MG63 (cell line): ENCODE results near the gene ADCY10. TPM values are rescaled to one million over a fixed set of nuclear protein-coding genes. Genes with fewer than 3 reads are reported as not detected.

ENCODE experiments used
- DNase-seq: peaks from one replicate; pipeline ENCODE4 v3.0.0-alpha.2; 2020
- H3K27me3 ChIP-seq: fragments of 250-450 bp; sonication (Bioruptor Pico); 2 replicates; pipeline ENCODE4 v1.5.1; 2020; ENCODE audit warnings: mild to moderate bottlenecking, moderate library complexity
- H3K36me3 ChIP-seq: fragments of 250-450 bp; sonication (Bioruptor Pico); 2 replicates; pipeline ENCODE4 v1.5.1; 2020; ENCODE audit warnings: mild to moderate bottlenecking, moderate library complexity
- H3K4me3 ChIP-seq: fragments of 250-450 bp; sonication (Bioruptor Pico); 2 replicates; pipeline ENCODE4 v1.5.1; 2020; ENCODE audit warnings: mild to moderate bottlenecking, moderate library complexity
- H3K9me3 ChIP-seq: fragments of 250-450 bp; sonication (Bioruptor Pico); 2 replicates; pipeline ENCODE4 v1.5.1; 2020; ENCODE audit warnings: mild to moderate bottlenecking, moderate library complexity
- total RNA-seq: library from RNA; depleted of rRNA; stranded (reverse); fragments of >200 nt; shearing (Covaris generic); gene quantifications from 2 replicates; pipeline ENCODE4 v1.2.3, GENCODE V29; 2014; ENCODE audit warnings: low replicate concordance

The ADCY10 gene
- total RNA-seq, 1 experiment from 2014 or later, result 0.13 TPM

DNA sequence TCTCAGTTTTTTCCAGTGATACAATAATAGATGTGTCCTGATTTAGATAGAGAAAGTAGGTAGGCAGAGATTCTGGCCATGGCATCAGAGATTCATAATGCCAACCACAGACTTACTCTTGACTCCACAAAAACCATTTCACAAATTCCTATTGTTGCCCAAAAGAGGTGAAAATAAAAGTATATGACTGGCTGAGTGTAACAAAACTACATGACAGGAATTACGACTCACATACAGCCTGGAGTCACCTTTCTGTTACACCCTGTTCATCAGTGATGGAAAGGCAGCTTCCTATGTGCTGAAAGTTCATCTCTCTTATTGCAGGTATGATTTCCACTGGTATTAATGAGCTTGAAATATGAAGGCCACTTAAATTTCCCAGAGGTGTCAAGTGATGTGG is 119.9 kb downstream of the ADCY10 start:
- Histone ChIP-seq H3K9me3 (no peaks in the 10 kb centered on the region), H3K4me3 (no peak overlapping the region), H3K27me3 (no peaks in the 10 kb centered on the region), H3K36me3 (peaks cover 29% of the 10 kb centered on the region)
- DNase-seq, result no peak

- H3K36me3 ChIP-seq, result peaks cover 40% of the 10 kb centered on the region
- DNase-seq, result no peak
- no peaks in the 10 kb centered on the region for H3K9me3 ChIP-seq
Measured at GRCh38 chr1:167792188-167792565, 121.8 kb downstream of the ADCY10 start.

DNA sequence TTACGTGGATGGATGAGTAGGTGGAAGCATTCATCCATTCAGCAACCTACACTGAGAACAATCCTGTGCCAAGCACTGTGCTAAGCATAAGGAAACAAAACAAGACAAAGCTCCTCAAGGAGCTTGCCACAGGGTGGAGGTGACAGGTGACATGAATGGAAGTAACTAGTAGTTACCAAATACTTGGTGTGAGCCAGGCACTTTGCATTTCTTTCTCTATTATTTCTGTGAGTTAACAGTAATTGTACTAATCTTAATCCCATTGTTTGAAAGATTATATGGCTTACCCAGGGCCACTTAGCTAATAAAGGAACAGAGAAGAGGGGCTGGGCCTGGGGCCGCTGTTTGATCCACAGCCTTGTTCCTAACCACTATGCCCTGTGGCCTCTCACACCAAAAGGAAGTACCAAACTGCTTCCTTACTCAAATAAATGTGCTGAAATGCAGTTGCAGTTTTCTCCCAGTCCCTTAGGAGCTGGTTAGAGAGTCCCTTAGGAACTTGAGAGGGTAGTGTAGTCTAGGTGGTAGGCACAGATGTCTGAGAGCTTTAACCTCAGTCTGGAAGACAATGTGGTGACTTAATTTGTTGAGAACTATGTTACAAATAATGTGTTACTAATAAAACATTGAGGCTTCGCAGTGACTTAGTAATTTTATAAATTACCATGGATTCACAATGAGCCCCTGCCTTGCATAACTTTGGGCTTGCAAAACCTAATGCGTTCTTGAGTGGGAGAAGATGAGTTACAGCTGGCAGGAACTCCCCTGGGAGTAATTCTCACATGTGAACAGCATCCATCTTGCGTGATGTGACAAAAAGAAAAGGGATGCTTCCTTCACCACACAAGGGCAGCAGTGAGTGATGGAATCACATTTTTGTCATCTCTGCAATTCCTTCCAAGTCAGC is 122.4 kb downstream of the ADCY10 start:
- Histone ChIP-seq H3K36me3 (peaks cover 44% of the 10 kb centered on the region), H3K4me3 (no peak overlapping the region), H3K27me3 (no peaks in the 10 kb centered on the region), H3K9me3 (no peaks in the 10 kb centered on the region)
- no peak for DNase-seq

More at GRCh38 chr1:167792188-167792565, 121.8 kb downstream of the ADCY10 start:
- H3K27me3 ChIP-seq, result no peaks in the 10 kb centered on the region
- no peak overlapping the region for H3K4me3 ChIP-seq

DNA sequence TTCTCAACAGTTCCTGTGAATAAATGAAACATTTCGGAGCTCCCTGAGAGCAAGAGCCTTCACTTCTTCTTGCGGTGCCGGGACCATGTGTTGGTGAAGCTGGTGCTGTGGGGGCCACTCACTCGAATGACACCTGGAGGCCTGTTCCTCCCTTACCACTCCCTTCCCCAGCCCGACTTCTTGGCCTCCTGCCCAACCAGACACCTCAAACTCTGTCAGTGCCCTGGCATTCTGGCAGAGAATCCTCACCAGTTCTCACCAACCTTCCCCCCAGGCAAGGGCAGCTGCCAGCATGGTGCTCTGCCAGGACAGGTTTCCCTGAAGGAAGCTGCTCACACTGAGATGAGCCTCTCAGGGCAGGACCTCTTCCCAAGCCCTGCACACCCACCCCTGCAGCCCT is 123.8 kb downstream of the ADCY10 start:
- no peak for DNase-seq
- peaks cover 48% of the 10 kb centered on the region for H3K36me3 ChIP-seq
- no peaks in the 10 kb centered on the region for H3K27me3 ChIP-seq
- H3K9me3 ChIP-seq, result no peaks in the 10 kb centered on the region
- H3K4me3 ChIP-seq, result no peak overlapping the region

DNA sequence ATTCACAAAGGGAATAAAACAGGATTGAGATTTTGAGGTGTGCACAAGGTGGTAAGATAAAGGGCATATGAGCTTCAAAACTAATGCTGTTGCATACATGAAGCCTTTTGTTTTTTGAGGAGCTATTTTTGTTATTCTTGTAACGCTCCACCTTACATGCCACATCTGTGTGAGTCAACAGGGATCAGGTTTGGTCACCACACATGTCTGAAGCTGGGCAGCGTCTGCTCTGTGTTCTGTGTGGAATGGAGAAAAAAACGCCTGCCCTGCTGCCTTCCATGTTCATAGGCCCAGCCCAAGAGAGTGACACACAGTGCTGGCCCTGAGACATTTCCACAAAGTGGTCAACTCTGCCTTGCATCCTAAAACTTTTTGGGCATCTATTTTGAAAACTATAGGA is 124.4 kb downstream of the ADCY10 start:
- Histone ChIP-seq H3K36me3 (peaks cover 52% of the 10 kb centered on the region), H3K27me3 (no peaks in the 10 kb centered on the region), H3K4me3 (no peak overlapping the region), H3K9me3 (no peaks in the 10 kb centered on the region)
- no peak for DNase-seq

GRCh38 chr1:167786502-167786901 is 127.4 kb downstream of the ADCY10 start:
- no peaks in the 10 kb centered on the region for H3K27me3 ChIP-seq
- no peak overlapping the region for H3K4me3 ChIP-seq
- peaks cover 50% of the 10 kb centered on the region for H3K36me3 ChIP-seq
- no peak for DNase-seq
- no peaks in the 10 kb centered on the region for H3K9me3 ChIP-seq

- DNase-seq, result no peak
- Histone ChIP-seq H3K27me3 (no peaks in the 10 kb centered on the region), H3K36me3 (peaks cover 47% of the 10 kb centered on the region)
Measured at GRCh38 chr1:167784876-167785550, 128.9 kb downstream of the ADCY10 start.

DNA sequence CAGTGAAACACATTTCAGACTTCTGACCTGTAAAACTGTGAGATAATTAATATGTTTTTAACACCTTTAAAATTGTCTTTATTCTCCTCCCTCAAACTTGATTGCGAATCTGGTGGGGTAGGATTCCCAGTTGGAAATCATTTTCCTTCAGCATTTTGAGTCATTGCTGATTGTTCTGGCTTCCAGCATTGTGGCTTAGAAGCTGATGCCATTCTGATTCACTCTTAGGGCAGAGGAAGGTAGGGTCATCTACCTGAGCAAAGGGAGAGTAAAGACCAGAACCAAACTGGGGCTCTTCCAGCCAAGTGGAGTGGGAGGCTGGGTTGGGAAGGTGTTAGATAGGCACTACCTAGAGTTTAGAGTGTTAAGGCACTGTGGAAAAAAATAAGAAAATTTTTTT is 131.0 kb downstream of the ADCY10 start:
- Histone ChIP-seq H3K4me3 (no peak overlapping the region), H3K36me3 (peaks cover 39% of the 10 kb centered on the region), H3K27me3 (no peaks in the 10 kb centered on the region), H3K9me3 (no peaks in the 10 kb centered on the region; the same call in 1 of the 2 replicates)
- DNase-seq, result no peak

More at GRCh38 chr1:167784876-167785550, 128.9 kb downstream of the ADCY10 start:
- Histone ChIP-seq H3K9me3 (no peaks in the 10 kb centered on the region; the same call in 1 of the 2 replicates), H3K4me3 (no peak overlapping the region)

- no peak for DNase-seq
- H3K36me3 ChIP-seq, result peaks cover 43% of the 10 kb centered on the region
- no peak overlapping the region for H3K4me3 ChIP-seq
- H3K9me3 ChIP-seq, result no peaks in the 10 kb centered on the region; the same call in 1 of the 2 replicates
- H3K27me3 ChIP-seq, result no peaks in the 10 kb centered on the region
Measured at GRCh38 chr1:167781558-167781957, 132.4 kb downstream of the ADCY10 start.

- Histone ChIP-seq H3K27me3 (no peaks in the 10 kb centered on the region), H3K36me3 (peaks cover 58% of the 10 kb centered on the region), H3K9me3 (no peaks in the 10 kb centered on the region; the same call in 1 of the 2 replicates), H3K4me3 (no peak overlapping the region)
- no peak for DNase-seq
Measured at GRCh38 chr1:167777269-167777650, 136.7 kb downstream of the ADCY10 start.

GRCh38 chr1:167776616-167777268 is 137.2 kb downstream of the ADCY10 start:
- no peaks in the 10 kb centered on the region for H3K27me3 ChIP-seq
- H3K4me3 ChIP-seq, result no peak overlapping the region
- no peaks in the 10 kb centered on the region; the same call in 1 of the 2 replicates for H3K9me3 ChIP-seq
- peaks cover 59% of the 10 kb centered on the region for H3K36me3 ChIP-seq
- DNase-seq, result no peak

- Histone ChIP-seq H3K36me3 (peaks cover 59% of the 10 kb centered on the region), H3K9me3 (no peaks in the 10 kb centered on the region; the same call in 1 of the 2 replicates), H3K27me3 (no peaks in the 10 kb centered on the region), H3K4me3 (no peak overlapping the region)
- no peak for DNase-seq
Measured at GRCh38 chr1:167776151-167776550, 137.8 kb downstream of the ADCY10 start.

DNA sequence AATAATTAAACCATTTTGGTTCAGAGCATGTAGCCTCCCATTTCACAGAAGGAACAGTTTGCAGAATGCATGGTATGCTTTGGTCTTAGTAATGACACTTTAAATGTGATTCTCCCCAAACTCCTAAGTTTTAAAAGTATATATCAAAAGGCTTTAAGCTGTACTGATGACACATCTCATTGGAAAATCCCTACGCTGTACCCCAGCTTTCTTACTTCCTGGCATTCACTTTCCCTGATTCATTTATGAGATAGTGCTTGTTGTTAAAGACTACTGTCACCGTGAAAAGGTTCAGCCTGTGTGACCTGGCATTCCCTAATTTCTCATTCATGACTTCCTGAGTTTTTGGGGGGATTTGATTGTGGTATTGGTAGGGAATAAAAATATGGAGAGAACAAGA is 138.8 kb downstream of the ADCY10 start:
- DNase-seq, result no peak
- H3K36me3 ChIP-seq, result peaks cover 55% of the 10 kb centered on the region
- no peak overlapping the region for H3K4me3 ChIP-seq
- no peaks in the 10 kb centered on the region; the same call in 1 of the 2 replicates for H3K9me3 ChIP-seq
- no peaks in the 10 kb centered on the region for H3K27me3 ChIP-seq

GRCh38 chr1:167774710-167775109 is 139.2 kb downstream of the ADCY10 start:
- no peak for DNase-seq
- peaks cover 55% of the 10 kb centered on the region for H3K36me3 ChIP-seq
- no peak overlapping the region for H3K4me3 ChIP-seq
- H3K9me3 ChIP-seq, result no peaks in the 10 kb centered on the region; the same call in 1 of the 2 replicates
- no peaks in the 10 kb centered on the region for H3K27me3 ChIP-seq

- DNase-seq, result no peak
- H3K27me3 ChIP-seq, result no peaks in the 10 kb centered on the region
- H3K4me3 ChIP-seq, result no peak overlapping the region
- peaks cover 63% of the 10 kb centered on the region for H3K36me3 ChIP-seq
- no peaks in the 10 kb centered on the region for H3K9me3 ChIP-seq
Measured at GRCh38 chr1:167773516-167773915, 140.4 kb downstream of the ADCY10 start.

GRCh38 chr1:167772436-167772835 is 141.5 kb downstream of the ADCY10 start:
- H3K36me3 ChIP-seq, result peaks cover 66% of the 10 kb centered on the region
- no peak for DNase-seq
- H3K4me3 ChIP-seq, result no peak overlapping the region
- H3K9me3 ChIP-seq, result no peaks in the 10 kb centered on the region
- no peaks in the 10 kb centered on the region for H3K27me3 ChIP-seq

DNA sequence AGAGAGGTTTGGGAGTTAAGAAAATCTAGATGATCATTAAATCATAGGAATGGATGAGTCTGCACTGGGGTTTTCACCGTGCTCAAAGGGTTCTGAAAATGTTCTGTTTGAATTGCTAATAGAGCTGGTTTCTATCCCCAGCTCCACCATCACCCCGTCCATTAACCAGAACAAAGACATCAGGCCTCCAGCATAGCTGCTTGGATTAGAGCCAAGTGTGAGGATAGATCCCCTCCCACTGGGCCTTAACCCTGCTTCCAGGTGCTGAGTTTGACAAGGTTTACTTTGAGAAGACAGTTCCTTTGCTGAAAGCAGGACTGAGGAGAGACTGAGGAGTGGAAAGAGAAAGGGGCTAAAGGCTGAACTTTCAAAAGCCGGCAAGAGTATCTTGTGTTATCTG is 143.8 kb downstream of the ADCY10 start:
- no peaks in the 10 kb centered on the region for H3K9me3 ChIP-seq
- H3K36me3 ChIP-seq, result peaks cover 56% of the 10 kb centered on the region
- DNase-seq, result no peak
- no peaks in the 10 kb centered on the region for H3K27me3 ChIP-seq
- H3K4me3 ChIP-seq, result no peak overlapping the region
